ENCODE measurements around the gene ICA1.

ICA1 gene

GRCh38 chr7:8134089-8134733 is 127.8 kb downstream of the ICA1 start:
- no peak for DNase-seq (ENCODE audit: low read depth in 4 of 4, low spot score in 1 of 4)

- no peak for DNase-seq (ENCODE audit: low read depth in 4 of 4, low spot score in 1 of 4)
These were observed 128.6 kb downstream of the ICA1 start for GRCh38 chr7:8133188-8133848.

GRCh38 chr7:8131694-8132605 is 130.0 kb downstream of the ICA1 start:
- no peak for DNase-seq (ENCODE audit: low read depth in 4 of 4, low spot score in 1 of 4)

- DNase-seq (ENCODE audit: low read depth in 4 of 4, low spot score in 1 of 4), result no peak
These were observed 131.3 kb downstream of the ICA1 start for GRCh38 chr7:8130663-8131062.

- no peak for DNase-seq (ENCODE audit: low read depth in 4 of 4, low spot score in 1 of 4)
These were observed 132.7 kb downstream of the ICA1 start for GRCh38 chr7:8129318-8129659.

- DNase-seq (ENCODE audit: low read depth in 4 of 4, low spot score in 1 of 4), result no peak
These were observed 133.3 kb downstream of the ICA1 start for GRCh38 chr7:8128449-8129317.

- DNase-seq (ENCODE audit: low read depth in 4 of 4, low spot score in 1 of 4), result no peak
These were observed 135.3 kb downstream of the ICA1 start for GRCh38 chr7:8126601-8127167.

- DNase-seq (ENCODE audit: low read depth in 4 of 4, low spot score in 1 of 4), result peak; percentile 38 to 64 (median 50)
These were observed 136.1 kb downstream of the ICA1 start for GRCh38 chr7:8125680-8126444.

GRCh38 chr7:8121243-8121642 is 140.7 kb downstream of the ICA1 start:
- no peak for DNase-seq (ENCODE audit: low read depth in 4 of 4, low spot score in 1 of 4)

- DNase-seq (ENCODE audit: low read depth in 4 of 4, low spot score in 1 of 4), result no peak
These were observed 141.4 kb downstream of the ICA1 start for GRCh38 chr7:8120390-8121058.

- DNase-seq (ENCODE audit: low read depth in 4 of 4, low spot score in 1 of 4), result no peak
These were observed 142.7 kb downstream of the ICA1 start for GRCh38 chr7:8119262-8119661.

- no peak for DNase-seq (ENCODE audit: low read depth in 4 of 4, low spot score in 1 of 4)
These were observed 144.8 kb downstream of the ICA1 start for GRCh38 chr7:8117195-8117594.

GRCh38 chr7:8115547-8116402 is 146.2 kb downstream of the ICA1 start:
- DNase-seq (ENCODE audit: low read depth in 4 of 4, low spot score in 1 of 4), result no peak

- DNase-seq (ENCODE audit: low read depth in 4 of 4, low spot score in 1 of 4), result no peak
These were observed 147.8 kb downstream of the ICA1 start for GRCh38 chr7:8114175-8114574.

GRCh38 chr7:8113184-8113583 is 148.8 kb downstream of the ICA1 start:
- DNase-seq (ENCODE audit: low read depth in 4 of 4, low spot score in 1 of 4), result no peak

- DNase-seq (ENCODE audit: low read depth in 4 of 4, low spot score in 1 of 4), result no peak
These were observed 149.3 kb downstream of the ICA1 start for GRCh38 chr7:8112685-8113084.

GRCh38 chr7:8111282-8111960 is 150.5 kb downstream of the ICA1 start:
- DNase-seq (ENCODE audit: low read depth in 4 of 4, low spot score in 1 of 4), result no peak

Data from stimulated activated CD4-positive, alpha-beta T cell treated with anti-CD3 and anti-CD28 coated beads, Interleukin-1b, Interleukin-23, amount 100 ng/mL, for 24 hours (primary cell).